Measurements from ENCODE around the gene SVIP.

The SVIP gene

DNA sequence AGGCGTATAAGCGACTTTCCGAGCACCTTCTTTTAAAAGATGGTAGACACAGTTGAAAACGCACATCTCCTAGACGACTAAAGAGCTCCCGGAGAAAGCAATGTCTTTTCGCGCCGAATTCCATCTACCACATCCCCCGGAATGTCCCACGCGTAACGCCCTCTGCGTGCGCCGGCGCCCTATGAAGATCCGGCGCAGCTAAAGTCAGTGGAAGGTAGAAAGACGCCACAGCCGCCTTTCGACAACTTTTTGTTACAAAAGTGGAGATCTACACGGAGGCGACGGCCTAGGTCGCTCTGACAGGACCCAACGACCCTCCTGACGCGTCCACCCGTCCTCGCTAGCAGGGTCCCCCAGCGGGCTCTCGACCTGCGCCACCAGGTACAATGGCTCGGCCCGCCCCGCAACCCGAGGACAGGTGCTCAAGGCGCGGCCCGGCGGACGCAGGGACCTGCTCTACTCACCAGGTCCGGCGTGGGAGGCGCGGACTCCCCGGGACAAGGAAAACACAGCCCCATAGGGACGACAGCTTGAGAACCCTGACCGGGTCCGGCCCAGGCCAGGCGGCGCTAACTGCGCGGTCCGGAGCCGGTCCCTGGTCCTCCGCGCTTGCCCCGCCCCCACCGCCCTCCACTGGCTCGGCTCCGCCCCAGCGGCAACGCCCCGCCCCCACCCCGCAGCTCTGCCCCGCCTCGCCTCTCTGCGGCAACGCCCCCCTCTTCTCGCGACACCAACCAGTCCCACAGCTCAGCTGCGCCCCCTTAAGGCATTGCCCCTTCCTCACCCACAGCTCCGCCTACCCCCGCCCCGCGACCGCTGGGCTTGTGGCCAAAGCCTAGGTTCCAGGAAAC, at the start of gene SVIP:
Gene SVIP, minus strand, starts transcription at position 571 of the 851 bp plus-strand sequence. Its CDS starts 53 bp downstream, at position 518.
- peak; percentile 97 for DNase-seq (ENCODE audit: low spot score)

DNA sequence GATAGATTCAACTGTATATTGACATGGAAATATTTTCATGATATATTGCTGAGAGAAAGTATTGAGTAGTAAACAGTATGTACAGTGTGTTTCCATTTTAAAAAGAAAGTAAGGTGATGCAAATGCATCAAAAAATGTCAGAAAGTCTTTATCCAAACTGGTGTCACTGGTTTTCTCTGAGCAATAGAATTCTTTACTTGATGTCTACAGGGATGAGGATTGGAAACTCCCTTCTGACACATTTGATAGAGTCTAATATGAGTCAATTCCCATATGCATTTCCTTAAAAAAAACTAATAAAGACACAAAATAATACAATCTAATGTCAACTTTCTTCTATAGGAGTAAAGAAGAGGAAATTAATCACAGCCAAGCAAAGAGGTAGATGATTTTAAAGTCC, 49.0 kb upstream of the SVIP start:
- DNase-seq (ENCODE audit: low spot score) = no peak

DNA sequence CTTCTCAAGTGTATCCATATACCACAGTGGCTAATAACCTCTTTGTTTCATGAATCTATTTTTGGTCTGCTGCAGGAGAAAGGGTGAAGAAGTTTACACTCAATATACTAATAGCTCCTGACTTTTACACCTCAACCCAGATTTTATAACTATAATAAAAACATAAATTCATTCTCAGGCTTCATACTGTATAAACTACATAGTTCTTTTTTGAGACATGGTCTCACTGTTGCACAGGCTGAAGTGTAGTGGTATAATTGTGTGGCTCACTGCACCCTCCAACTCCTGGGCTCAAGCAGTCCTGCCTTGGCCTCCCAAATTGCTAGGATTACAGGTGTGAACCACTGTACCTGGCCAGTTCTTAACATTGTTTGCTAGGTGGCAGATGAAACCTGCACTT, 48.4 kb upstream of the SVIP start:
- DNase-seq (ENCODE audit: low spot score) = no peak

GRCh38 chr11:22875869-22876473, 46.4 kb upstream of the SVIP start:
- DNase-seq (ENCODE audit: low spot score) = peak; percentile 85

DNA sequence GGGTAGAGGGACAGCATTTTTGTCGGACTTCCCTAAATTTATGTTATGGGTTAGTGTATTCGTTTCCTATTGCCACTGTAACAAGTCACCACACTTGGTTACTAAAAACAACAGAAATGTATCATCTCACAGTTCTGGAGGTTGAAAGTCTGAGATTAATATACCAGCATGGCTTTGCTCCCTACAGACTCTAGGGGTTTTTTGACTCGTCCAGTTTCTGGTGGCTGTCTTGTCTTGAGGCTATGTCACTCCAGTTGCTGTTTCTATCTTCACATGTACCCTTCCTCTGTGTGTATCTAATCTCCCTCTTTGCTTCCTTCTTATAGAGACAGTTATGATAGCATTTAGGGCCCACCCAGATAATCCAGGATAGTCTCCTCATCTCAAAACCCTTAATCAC, 39.7 kb upstream of the SVIP start:
- no peak for DNase-seq (ENCODE audit: low spot score)

- no peak for DNase-seq (ENCODE audit: low spot score)
Observed at GRCh38 chr11:22860241-22860640, 30.6 kb upstream of the SVIP start, which contains the start of gene CCDC179. TSS of gene CCDC179 (minus strand) at chr11:22860474. CDS start at chr11:22860421, 53 bp downstream.

- DNase-seq (ENCODE audit: low spot score) = no peak
Observed at GRCh38 chr11:22859756-22860155, 30.2 kb upstream of the SVIP start.

- no peak for DNase-seq (ENCODE audit: low spot score)
Observed at GRCh38 chr11:22851477-22851876, 21.9 kb upstream of the SVIP start.

GRCh38 chr11:22846726-22847125, 17.1 kb upstream of the SVIP start:
- DNase-seq (ENCODE audit: low spot score) = no peak

GRCh38 chr11:22832315-22833015, 2.9 kb upstream of the SVIP start:
- no peak for DNase-seq (ENCODE audit: low spot score)

GRCh38 chr11:22830082-22830414, 447 bp upstream of the SVIP start:
- no peak for DNase-seq (ENCODE audit: low spot score)

- DNase-seq (ENCODE audit: low spot score) = peak; percentile 20
Observed at GRCh38 chr11:22828373-22828772, 1.2 kb downstream of the SVIP start.

DNA sequence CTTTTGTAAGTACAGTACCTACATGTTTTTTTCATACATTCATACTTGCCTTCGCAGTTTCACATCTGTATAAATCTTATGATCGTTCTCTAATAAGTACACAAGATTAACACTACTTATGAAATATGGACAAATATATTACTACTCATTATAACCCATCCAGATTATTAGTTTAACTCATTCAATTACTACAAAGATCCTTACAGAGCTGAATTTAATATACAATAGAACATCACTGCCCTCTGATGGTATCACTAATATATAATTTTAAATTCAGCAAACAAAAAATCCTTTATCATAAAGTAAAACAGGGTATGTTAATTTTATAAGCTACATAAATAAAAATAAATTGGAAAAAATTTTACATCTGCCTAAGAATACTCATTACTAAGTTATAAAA, 7.4 kb downstream of the SVIP start:
- no peak for DNase-seq (ENCODE audit: low spot score)

DNA sequence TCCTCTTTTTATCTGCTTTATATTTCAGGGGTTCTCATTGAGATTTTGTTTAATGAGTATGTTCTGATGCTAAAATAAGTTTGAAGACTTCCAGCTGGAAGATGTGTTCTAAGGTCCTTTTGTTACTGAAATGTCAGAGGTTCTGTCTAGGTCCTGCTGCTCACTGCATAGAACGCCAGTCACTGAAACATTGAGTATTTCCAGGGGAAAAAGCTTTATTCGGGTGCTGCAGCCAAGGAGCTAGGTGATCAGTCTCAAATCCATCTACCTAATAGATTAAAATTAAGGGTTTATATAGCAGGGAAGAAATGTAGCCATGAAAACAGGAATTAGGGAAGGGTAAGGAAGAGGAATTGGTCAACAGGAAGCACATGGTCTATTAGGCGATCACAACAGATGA, 19.7 kb downstream of the SVIP start:
- DNase-seq (ENCODE audit: low spot score) = no peak

DNA sequence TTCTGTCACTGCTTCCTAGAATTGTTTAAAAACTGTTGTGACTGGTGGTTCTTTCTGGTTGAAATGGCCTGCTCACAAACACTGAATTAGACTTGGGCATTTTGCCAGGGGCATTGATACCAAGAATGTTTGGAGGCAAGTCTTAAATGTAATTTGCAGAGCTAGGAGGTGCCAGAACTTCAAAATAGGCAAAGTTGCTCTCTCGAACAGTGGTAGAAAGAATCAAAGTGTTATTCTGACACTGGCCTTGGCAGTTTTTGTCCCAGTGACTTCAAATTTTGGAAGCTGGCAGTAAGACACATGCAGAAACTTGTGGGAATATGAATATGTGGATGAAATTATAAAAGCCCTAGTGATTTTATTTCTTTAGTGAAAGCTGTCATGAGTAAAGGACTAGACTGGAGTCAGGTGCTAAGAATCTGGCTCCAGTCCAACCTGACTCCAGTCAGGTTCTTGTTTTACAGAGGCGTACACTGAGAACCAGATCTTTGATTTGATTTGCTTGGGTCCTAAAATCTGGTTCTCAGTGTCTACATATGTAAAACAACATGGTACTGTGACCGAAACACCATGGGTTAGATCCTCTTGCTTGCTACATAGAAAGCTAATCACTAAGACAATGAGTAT, 20.9 kb downstream of the SVIP start:
- no peak for DNase-seq (ENCODE audit: low spot score)

- no peak for DNase-seq (ENCODE audit: low spot score)
Observed at GRCh38 chr11:22807855-22808570, 21.6 kb downstream of the SVIP start.

DNA sequence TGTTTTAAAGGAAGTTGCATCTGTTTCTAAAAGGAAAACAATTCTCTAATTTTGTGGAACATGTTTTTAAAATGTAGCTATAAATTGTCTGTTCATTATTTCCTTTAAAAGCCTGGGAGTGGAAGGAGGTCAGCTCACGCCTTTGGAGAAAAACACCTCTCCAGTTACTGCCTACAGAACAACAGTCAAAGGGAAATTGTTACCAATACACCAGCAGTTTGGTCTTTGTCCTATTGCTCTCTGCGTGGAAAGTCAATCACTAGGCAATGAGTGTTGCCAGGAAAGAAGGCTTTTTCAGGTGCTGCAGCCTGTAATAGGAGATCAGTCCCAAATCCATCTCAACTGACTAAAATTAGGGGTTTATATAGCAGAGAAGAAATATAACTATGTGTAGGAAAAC, 22.2 kb downstream of the SVIP start:
- DNase-seq (ENCODE audit: low spot score) = no peak

- no peak for DNase-seq (ENCODE audit: low spot score)
Observed at GRCh38 chr11:22802861-22803260, 26.7 kb downstream of the SVIP start.

- DNase-seq (ENCODE audit: low spot score) = no peak
Observed at GRCh38 chr11:22800482-22800881, 29.1 kb downstream of the SVIP start.

DNA sequence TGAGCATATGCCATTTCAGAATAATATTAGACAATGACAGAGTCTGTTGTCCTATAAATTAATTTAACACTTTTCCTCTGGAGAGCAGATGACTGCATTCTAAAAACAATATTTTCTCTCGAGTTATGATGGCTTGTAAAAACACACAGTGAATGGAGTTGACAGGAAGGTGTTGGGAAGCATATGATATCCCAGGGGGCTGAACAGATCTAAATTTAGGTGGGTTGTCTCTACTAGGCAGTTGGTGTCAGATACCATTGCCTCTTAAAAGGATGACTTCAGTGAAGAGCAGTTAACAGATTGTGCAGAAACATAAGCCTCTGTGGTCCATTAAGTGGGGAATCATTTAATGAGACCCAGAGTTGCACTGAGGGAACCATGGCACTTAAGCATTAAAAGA, 30.7 kb downstream of the SVIP start:
- DNase-seq (ENCODE audit: low spot score) = no peak

DNA sequence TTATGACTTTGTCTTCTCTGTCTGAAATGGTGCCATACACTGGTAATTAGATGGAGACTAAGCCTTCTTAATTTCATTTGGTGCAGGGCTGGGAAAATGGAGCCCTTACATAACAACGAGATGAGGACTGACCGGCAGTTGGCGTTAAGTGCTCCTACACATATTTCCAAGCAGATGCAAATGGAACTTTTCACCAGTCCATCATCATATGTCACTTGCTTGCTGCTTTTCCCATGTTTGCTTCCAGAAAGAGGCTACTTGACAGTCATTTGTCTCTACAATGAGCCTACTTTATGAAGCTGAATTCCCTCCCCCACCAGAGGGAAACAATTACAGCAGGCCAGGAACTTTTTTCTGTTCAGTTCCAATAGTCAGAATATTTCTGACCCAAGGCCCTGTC, 32.6 kb downstream of the SVIP start:
- DNase-seq (ENCODE audit: low spot score) = no peak

DNA sequence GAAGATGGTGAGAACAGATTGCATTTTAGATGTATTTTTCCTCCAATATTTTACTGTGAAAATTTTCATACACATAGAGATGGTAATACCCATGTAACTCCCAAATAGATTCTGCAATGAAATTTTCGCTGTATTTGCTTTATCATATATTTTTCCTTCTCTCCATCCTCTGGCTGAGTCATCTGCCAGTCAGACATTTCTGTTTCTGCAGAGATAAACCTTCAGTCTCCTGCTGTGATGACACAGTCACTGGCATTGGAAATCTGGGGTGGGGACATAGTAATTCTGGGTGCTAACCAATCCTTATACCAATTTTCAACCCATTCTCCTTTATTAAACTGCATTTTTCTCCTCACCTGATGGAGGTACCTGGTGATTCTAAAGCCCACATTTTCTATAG, 33.7 kb downstream of the SVIP start:
- DNase-seq (ENCODE audit: low spot score) = no peak

Measured in cerebellar cortex (tissue), 1 donor.